Stimulated activated CD4-positive, alpha-beta T cell treated with anti-CD3 and anti-CD28 coated beads, Interleukin-4, amount 100 ng/mL, for 4 hours (primary cell): ENCODE measurements around the gene ZFYVE27.

Source experiments
- DNase-seq, 2 experiments: peaks; one replicate each; pipeline ENCODE4 v3.0.0-alpha.2; 2020

Gene ZFYVE27

GRCh38 chr10:97770255-97770654 is 33.3 kb downstream of the ZFYVE27 start:
- no peak for DNase-seq

- no peak for DNase-seq
Measured at GRCh38 chr10:97771055-97771891, 34.3 kb downstream of the ZFYVE27 start.

GRCh38 chr10:97771913-97772823 is 35.2 kb downstream of the ZFYVE27 start, which contains the start of gene SFRP5:
TSS of gene SFRP5 (minus strand) at chr10:97771999. CDS start at chr10:97771833, 166 bp downstream.
- DNase-seq, result no peak

- no peak for DNase-seq
Measured at GRCh38 chr10:97773096-97773495, 36.2 kb downstream of the ZFYVE27 start.

- DNase-seq, result no peak
Measured at GRCh38 chr10:97774811-97775294, 37.9 kb downstream of the ZFYVE27 start.

GRCh38 chr10:97777143-97777542 is 40.2 kb downstream of the ZFYVE27 start:
- DNase-seq, result no peak

- no peak for DNase-seq
Measured at GRCh38 chr10:97778452-97779302, 41.7 kb downstream of the ZFYVE27 start.

GRCh38 chr10:97779492-97779891 is 42.6 kb downstream of the ZFYVE27 start:
- DNase-seq, result no peak

- no peak for DNase-seq
Measured at GRCh38 chr10:97779975-97780374, 43.0 kb downstream of the ZFYVE27 start.

- no peak for DNase-seq
Measured at GRCh38 chr10:97780841-97781617, 44.1 kb downstream of the ZFYVE27 start.

GRCh38 chr10:97781618-97782331 is 44.8 kb downstream of the ZFYVE27 start:
- DNase-seq, result no peak

- no peak for DNase-seq
Measured at GRCh38 chr10:97782455-97783228, 45.7 kb downstream of the ZFYVE27 start.

- no peak for DNase-seq
Measured at GRCh38 chr10:97784200-97784810, 47.4 kb downstream of the ZFYVE27 start.

GRCh38 chr10:97785231-97785630 is 48.3 kb downstream of the ZFYVE27 start:
- no peak for DNase-seq

- no peak for DNase-seq
Measured at GRCh38 chr10:97785731-97786130, 48.8 kb downstream of the ZFYVE27 start.

GRCh38 chr10:97788552-97789442 is 51.9 kb downstream of the ZFYVE27 start:
- DNase-seq, result no peak

- DNase-seq, result no peak
Measured at GRCh38 chr10:97789770-97790397, 53.0 kb downstream of the ZFYVE27 start.
